GM18499 (cell line): Measurements from ENCODE around the gene SCN4B.
"Not testable (repeated sequence)": the region's sequence is repeated elsewhere in the genome, so short reads cannot be mapped to it uniquely, and the experiment has no call there.

Experiments used
- ATAC-seq: cut with Tn5 transposase; IDR thresholded peaks from one replicate; pipeline ENCODE4 v1.9.1; 2021; ENCODE audit warnings: moderate number of reproducible peaks; ENCODE audit not compliant: insufficient read depth, unreplicated experiment

Gene SCN4B, protein sequence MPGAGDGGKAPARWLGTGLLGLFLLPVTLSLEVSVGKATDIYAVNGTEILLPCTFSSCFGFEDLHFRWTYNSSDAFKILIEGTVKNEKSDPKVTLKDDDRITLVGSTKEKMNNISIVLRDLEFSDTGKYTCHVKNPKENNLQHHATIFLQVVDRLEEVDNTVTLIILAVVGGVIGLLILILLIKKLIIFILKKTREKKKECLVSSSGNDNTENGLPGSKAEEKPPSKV

DNA sequence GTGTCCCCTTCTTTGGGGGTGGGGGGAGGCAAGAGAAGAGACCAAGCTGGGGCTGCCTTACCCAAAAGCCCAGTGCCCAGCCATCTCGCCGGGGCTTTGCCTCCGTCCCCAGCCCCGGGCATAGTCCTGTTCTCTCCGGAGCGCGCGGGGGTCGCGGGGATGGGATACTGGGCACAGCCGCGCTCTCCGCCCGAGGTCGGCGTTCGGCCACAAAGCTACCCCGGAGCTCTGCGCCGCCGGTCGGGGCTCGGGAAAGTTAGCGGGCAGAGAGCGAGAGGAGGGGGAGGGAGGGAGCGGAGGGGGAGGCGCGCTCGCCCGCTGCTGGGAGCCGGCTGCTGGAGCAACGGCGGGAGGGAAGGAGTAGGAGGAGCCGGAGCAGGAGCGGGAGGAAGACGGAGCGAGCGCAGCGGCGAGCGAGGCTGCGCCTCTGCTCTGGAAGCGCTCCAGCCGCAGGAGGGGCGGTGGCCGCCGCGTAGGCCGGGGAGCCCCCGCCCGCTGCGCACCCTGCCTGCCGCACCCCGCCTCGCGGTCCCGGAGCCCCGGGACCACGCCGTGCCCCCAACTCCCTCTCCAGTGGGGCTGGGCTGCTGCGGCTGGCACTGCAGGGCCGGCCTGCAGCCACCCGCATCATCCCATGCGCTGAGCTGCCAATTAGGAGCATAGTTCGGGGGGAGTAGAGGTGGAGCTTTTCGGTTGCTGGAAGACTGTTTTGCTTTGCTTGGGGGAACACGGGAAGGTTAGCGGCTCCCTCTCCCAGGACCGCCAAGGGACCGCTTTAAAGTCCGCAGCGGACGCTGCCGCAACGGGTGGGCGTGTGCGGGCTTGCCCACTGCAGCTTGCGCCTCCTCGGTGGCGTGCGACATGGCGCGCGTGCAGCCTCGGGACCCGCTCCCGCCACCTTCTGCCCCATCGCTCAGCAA is at the start of gene SCN4B:
SCN4B (minus strand) TSS at position 272 of the 920 bp plus-strand sequence; CDS start at position 122, 150 bp downstream.
- ATAC-seq, result no peak

- no peak for ATAC-seq
These were observed 49.3 kb upstream of the SCN4B start for GRCh38 chr11:118201966-118202365.

DNA sequence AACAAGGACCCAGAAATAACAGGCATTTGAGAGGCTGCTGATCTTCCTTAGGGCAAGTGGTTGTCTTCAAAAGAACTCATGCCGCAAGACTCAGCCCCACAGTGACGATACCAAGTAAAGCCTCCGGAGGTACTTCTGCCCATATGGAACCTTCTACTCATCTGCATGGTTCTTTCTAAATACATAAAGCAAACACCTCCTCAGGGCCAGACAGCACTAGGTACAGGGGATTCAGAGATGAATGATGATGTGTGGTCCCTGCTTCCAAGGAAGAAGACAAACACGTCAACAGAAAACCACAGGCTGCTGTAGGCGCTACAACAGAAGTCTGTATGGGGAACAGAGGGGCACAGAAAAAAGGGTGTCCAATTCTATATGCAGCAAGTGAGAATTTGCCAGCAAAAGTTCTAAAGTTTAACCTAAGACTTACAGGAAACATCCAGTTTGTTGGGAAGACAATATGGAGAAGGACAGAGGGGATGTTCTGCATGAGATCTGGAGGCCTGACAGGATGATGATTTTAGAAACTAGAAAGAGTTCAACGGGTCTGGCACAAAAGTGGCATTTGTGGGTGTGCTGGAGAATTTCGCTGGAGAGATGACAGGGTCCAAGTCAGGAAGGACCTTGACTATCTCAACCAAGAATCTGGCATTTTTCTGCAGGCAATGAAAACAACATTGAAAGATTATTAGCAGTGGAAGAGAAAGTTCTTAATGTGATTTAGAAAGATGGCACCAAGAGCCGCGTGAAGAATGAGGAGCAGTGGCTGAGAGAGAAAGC is 48.5 kb upstream of the SCN4B start:
- no peak for ATAC-seq

- ATAC-seq, result no peak
These were observed 47.9 kb upstream of the SCN4B start for GRCh38 chr11:118200497-118200896.

DNA sequence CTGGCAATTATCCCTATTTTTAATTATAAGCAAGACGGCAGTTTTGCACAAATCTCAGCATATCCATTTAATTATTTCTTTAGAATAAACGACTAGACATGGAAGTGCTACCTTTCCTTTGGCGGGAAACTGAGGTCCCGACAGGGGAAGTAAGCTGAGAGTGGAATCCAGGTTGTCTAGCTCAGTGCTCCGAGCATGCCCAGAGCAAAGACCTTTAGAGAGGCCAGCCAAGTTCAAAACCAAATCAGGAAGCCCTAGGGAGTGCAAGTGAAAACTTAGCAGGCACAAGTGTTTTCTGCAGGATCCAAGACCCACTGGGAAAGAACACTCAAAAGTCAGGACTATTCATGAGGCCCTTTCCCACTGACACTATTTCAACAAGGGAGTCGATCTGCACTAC is 46.5 kb upstream of the SCN4B start:
- ATAC-seq, result no peak

DNA sequence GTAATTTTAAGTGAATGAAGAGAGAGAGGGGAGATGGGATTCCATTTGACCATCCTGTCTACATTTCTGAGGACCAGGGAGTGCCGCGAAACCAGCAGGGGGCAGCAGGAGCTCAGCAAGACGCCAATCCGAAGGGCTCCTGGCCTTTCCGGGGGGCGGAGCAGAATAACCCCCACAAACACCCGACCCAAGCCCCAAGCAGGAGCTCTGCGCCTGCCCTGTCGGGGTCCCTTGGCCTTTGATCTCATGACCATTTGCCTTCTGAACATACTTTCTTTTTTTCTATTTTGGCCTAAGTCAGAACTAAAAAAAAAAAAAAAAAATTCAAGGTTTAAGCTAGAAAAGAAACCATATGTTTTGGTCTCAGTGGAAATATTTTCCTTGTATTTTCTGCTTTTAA is 45.7 kb upstream of the SCN4B start:
- no peak for ATAC-seq

DNA sequence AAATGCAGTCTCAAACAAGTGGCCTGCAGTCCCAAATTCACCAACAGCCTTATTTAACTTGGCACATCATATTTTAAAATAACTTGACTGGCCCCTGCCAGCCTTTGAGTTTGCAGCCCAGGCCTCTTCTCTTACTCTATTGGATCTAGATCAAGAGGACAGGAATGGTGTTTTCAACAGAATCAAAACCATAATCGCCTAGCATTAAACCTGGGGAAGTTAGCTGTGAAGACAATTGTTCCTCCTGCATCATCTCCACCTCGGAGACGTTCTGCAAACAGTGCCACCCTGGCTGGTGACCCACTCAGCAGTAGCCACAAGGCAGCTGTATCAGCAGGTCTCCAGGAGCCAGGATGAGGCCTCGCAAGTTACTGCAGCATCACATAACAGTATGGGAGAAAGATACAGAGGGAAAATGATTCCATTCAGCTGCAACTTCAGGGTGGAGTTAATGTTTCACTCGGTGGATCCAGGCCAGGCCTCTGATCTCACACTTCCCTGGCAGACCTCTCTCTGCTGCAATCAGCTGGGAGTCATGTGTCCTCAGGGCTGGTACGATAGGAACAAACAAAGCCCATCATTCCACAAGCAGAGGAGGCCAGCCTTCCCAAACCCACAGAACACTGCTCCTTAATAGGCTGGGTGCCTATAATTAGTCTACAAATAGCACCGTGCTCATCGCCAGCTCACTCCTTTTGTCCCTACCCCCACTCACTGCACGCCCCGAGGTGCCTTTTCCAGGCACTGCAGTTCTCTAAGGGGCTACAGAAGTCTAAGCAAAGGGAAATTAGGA is 42.4 kb upstream of the SCN4B start:
- no peak for ATAC-seq

DNA sequence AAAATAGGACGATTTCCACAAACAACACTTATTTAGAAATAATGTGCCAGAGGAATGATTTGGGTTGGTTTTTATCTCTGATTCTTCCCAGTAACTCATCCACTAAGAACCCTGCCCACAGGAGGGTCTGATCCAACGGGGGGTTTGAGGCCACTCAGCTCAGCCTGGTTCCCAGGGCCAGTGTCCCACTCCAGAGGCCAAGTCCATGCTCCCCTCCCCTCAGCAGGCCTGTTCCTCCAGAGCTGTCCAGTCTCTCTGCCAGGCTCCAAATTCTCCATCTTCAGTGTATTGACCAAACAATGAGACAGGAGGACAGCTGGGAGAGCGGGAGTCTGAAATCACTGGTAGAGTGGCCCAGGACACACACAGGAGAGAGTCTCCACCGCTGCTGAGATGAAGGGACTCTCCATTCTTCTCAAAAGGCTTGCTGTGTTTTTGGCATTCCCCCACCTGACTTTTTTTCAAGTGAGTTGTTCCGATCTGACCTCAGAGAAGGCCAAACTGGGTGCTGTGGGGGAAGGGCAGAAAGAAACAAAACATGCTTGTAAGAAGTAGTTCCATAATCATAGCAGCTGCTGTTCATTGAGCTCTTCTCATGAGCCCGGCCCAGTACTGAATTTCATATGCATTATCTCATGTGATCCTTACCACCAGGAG is 41.4 kb upstream of the SCN4B start:
- no peak for ATAC-seq

GRCh38 chr11:118192817-118193216 is 40.2 kb upstream of the SCN4B start:
- ATAC-seq, result not testable (repeated sequence)

GRCh38 chr11:118190942-118191506 is 38.4 kb upstream of the SCN4B start:
- not testable (repeated sequence) for ATAC-seq

- no peak for ATAC-seq
These were observed 33.9 kb upstream of the SCN4B start for GRCh38 chr11:118186346-118187107.

DNA sequence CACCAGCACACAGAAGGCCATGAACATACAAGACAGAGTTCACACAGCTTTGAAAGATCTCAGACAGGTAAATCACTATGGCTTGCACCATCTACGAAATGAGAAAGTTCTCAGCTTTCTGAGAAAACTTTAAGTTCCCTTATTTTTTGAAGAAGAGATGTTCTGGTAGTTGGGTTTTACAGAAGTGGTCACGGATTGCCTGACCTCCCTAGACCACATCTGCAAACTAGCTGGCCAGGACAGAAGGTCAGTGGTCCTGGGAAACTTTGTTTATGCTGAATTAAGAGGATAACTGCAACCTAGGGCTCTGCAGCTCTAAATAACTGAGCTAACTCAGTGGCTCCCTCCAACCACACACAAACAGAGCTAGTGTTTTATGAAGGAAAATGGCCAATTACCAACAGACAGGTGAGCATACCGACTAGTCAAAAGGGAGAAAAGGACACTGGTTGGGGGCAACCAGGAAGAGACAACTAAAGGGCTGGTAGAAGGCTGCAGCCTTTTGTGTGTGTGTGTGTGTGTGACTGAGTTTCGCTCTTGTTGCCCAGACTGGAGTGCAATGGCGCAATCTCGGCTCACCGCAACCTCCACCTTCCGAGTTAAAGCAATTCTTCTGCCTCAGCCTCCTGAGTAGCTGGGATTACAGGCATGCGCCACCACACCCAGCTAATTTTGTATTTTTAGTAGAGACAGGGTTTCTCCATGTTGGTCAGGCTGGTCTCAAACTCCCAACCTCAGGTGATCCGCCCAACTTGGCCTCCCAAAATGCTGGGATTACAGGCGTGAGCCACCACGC is 32.4 kb upstream of the SCN4B start:
- ATAC-seq, result no peak

DNA sequence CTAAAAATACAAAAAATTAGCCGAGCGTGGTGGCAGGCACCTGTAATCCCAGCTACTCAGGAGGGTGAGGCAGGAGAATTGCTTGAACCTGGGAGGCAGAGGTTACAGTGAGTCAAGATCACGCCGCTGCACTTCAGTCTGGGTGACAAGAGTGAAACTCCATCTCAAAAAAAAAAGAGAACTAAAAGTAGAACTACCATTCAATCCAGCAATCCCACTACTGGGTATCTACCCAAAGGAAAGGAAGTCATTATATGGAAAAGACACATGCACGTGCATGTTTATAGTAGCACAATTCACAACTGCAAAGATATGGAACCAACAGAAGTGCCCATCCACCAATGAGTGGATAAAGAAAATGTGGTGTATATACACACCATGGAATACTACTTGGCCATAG is 31.1 kb upstream of the SCN4B start:
- not testable (repeated sequence) for ATAC-seq

DNA sequence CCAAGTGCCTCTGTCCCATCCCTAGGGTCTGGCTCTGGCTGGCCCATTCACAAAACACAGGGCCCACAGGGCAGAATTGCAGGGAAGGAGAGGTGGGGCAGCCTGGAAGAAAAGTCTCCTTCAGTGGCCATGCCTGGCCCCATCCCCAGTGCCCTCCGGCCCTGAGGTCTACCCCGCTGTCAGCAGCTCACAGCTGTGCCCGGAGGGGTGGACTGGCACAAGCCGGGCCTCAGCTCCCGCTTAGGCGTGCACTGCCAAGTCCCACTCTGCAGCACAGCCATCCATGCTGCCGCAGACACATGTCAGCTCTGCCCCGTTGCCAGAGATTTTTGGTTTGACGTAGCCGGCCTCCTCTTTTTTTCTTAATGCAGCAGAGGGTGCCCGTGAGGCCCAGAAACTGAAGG is 27.7 kb upstream of the SCN4B start:
- ATAC-seq, result no peak

GRCh38 chr11:118176778-118177134 is 24.1 kb upstream of the SCN4B start:
- ATAC-seq, result no peak

- ATAC-seq, result no peak
These were observed 23.6 kb upstream of the SCN4B start, which contains the start of gene SCN2B for GRCh38 chr11:118175993-118176777. Gene SCN2B, minus strand, starts transcription at chr11:118176639. Its CDS starts 208 bp downstream, at chr11:118176431.
